Fibroblast of lung (primary cell): ENCODE measurements around the gene DCAF11. TPM values are rescaled to one million over a fixed set of nuclear protein-coding genes. Genes with fewer than 3 reads are reported as not detected.

ENCODE experiments used
- DNase-seq, 2 donors: peaks; one replicate each; pipeline versions ENCODE4 v3.0.0 to v3.0.0-alpha.2; 2010; ENCODE audit warnings: low read depth in 2 of 2
- H2AFZ ChIP-seq: 2 replicates; pipeline ENCODE4 v1.5.1; 2012; ENCODE audit warnings: low read length, control low read depth, inconsistent platforms
- H3K27ac ChIP-seq: 2 replicates; pipeline ENCODE4 v1.5.1; 2011; ENCODE audit warnings: low read length, control low read depth; ENCODE audit not compliant: insufficient read depth
- H3K27me3 ChIP-seq: 2 replicates; pipeline ENCODE4 v1.5.1; 2011; ENCODE audit warnings: mild to moderate bottlenecking, low read length; ENCODE audit not compliant: control insufficient read depth, insufficient read depth
- H3K36me3 ChIP-seq: 2 replicates; pipeline ENCODE4 v1.5.1; 2011; ENCODE audit warnings: low read length; ENCODE audit not compliant: control insufficient read depth, insufficient read depth
- H3K4me1 ChIP-seq: 2 replicates; pipeline ENCODE4 v1.5.1; 2011; ENCODE audit warnings: low read length; ENCODE audit not compliant: control insufficient read depth, insufficient read depth; ENCODE audit errors: extremely low read depth
- H3K4me2 ChIP-seq: 2 replicates; pipeline ENCODE4 v1.5.1; 2011; ENCODE audit warnings: low read length, control low read depth; ENCODE audit not compliant: insufficient read depth; ENCODE audit errors: extremely low read depth
- H3K4me3 ChIP-seq, 4 experiments: fragments of 200-600 bp in 1 of 4; sonication (generic) in 1 of 4; replicated peaks in 1 of 4; 2 replicates each; pipeline ENCODE4 v1.5.1; 2011 to 2016; ENCODE audit warnings: low read length in 4 of 4, low read depth in 3 of 4, mild to moderate bottlenecking in 3 of 4, control low read depth in 2 of 4, inconsistent platforms in 1 of 4, mixed read lengths in 1 of 4; ENCODE audit not compliant: insufficient read depth in 1 of 4; ENCODE audit errors: control extremely low read depth in 1 of 4
- H3K79me2 ChIP-seq: 2 replicates; pipeline ENCODE4 v1.5.1; 2012; ENCODE audit warnings: mild to moderate bottlenecking, low read length, inconsistent platforms; ENCODE audit not compliant: control insufficient read depth, insufficient read depth
- H3K9ac ChIP-seq: 2 replicates; pipeline ENCODE4 v1.5.1; 2011; ENCODE audit warnings: mild to moderate bottlenecking, low read length, control low read depth; ENCODE audit not compliant: insufficient read depth
- H3K9me3 ChIP-seq: 2 replicates; pipeline ENCODE4 v1.5.1; 2012; ENCODE audit warnings: low read depth, low read length; ENCODE audit not compliant: control insufficient read depth, insufficient read depth
- H4K20me1 ChIP-seq: 2 replicates; pipeline ENCODE4 v1.5.1; 2011; ENCODE audit warnings: low read length; ENCODE audit not compliant: control insufficient read depth, insufficient read depth; ENCODE audit errors: extremely low read depth
- CTCF ChIP-seq, 2 donors: IDR thresholded peaks in 1 of 2; conservative IDR thresholded peaks in 1 of 2; 1 replicate in 1 of 2; 2 replicates in 1 of 2; pipeline ENCODE4 v1.5.1; 2011 to 2012; ENCODE audit warnings: low read length in 2 of 2, control low read depth in 1 of 2, inconsistent platforms in 1 of 2, low read depth in 1 of 2, mild to moderate bottlenecking in 1 of 2
- EZH2 ChIP-seq: IDR thresholded peaks from 2 replicates; pipeline ENCODE4 v1.5.1; 2012; ENCODE audit warnings: low read length, control low read depth, mild to moderate bottlenecking; ENCODE audit errors: missing control alignments
- polyA plus RNA-seq, 2 donors: library from polyadenylated mRNA; depleted of rRNA in 1 of 2; stranded (reverse) in 1 of 2; unstranded in 1 of 2; fragments of >200 nt; gene quantifications; 2 replicates each; pipeline ENCODE4 v1.2.1, GENCODE V29; 2011 to 2012; ENCODE audit warnings: missing spikeins in 1 of 2
- total RNA-seq: library from RNA; depleted of rRNA; stranded (reverse); fragments of >200 nt; gene quantifications from 2 replicates; pipeline ENCODE4 v1.2.1, GENCODE V29; 2014

Gene DCAF11
- total and polyA plus RNA-seq, 2 donors (not counting 1 experiment from before 2014, with no cell fraction given) = 18.4 to 68.0 TPM

- Histone ChIP-seq H3K9ac (no peak overlapping the region), H3K4me1 (no peaks in the 10 kb centered on the region)
These were observed 13.1 kb downstream of the DCAF11 start for GRCh38 chr14:24127673-24128072.

DNA sequence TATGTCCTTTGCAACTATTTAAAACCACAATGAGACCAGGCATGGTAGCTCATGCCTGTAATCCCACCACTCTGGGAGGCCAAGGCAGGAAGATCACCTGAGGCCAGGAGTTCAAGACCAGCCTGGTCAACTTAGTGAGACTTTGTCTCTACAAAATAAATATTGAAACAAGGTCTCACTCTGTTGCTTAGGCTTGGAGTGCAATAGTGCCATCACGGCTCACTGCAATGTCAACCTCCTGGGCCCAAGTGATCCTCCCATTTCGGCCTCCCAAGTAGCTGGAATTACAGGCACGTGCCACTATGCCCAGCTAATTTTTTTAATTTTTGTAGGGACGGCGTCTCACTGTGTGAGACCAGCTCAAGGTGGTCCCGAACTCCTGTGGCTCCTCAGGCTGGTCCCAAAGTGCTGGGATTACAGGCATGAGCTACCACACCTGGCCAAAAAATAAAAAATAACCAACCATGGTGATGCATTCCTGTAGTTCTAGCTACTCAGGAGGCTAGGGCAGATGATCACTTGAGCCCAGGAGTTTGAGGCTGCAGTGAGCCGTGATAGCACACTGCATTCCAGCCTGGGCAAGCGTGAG, 14.9 kb downstream of the DCAF11 start:
- Histone ChIP-seq H3K27ac (no peak overlapping the region), H2AFZ (no peak overlapping the region), H3K9ac (no peak overlapping the region), H3K4me3 (no peak overlapping the region), H3K36me3 (no peaks in the 10 kb centered on the region), H3K4me2 (no peak overlapping the region), H4K20me1 (no peaks in the 10 kb centered on the region), H3K4me1 (no peaks in the 10 kb centered on the region), H3K27me3 (no peaks in the 10 kb centered on the region), H3K79me2 (no peaks in the 10 kb centered on the region), H3K9me3 (no peaks in the 10 kb centered on the region)
- no peak for DNase-seq
- TF ChIP-seq EZH2 (no peak), CTCF (conservative IDR thresholded peaks at IDR 0.05 in 1 of 2, IDR thresholded peaks at IDR 0.05 in 1 of 2; ENCODE audit: low read depth in 1 of 2, low read length in 2 of 2) (no peak)

More at GRCh38 chr14:24127673-24128072, 13.1 kb downstream of the DCAF11 start:
- H3K36me3 ChIP-seq = peaks cover 3% of the 10 kb centered on the region
- H3K79me2 ChIP-seq = no peaks in the 10 kb centered on the region
- no peak for TF ChIP-seq CTCF (conservative IDR thresholded peaks at IDR 0.05 in 1 of 2, IDR thresholded peaks at IDR 0.05 in 1 of 2; ENCODE audit: low read depth in 1 of 2, low read length in 2 of 2)
- TF ChIP-seq EZH2 = no peak
- no peaks in the 10 kb centered on the region for H4K20me1 ChIP-seq
- no peak overlapping the region for H3K27ac ChIP-seq
- no peak overlapping the region for H3K4me3 ChIP-seq
- H2AFZ ChIP-seq = no peak overlapping the region
- H3K27me3 ChIP-seq = no peaks in the 10 kb centered on the region
- DNase-seq = no peak
- no peaks in the 10 kb centered on the region for H3K9me3 ChIP-seq
- no peak overlapping the region for H3K4me2 ChIP-seq

- H3K36me3 ChIP-seq = no peaks in the 10 kb centered on the region
- TF ChIP-seq CTCF (conservative IDR thresholded peaks at IDR 0.05 in 1 of 2, IDR thresholded peaks at IDR 0.05 in 1 of 2; ENCODE audit: low read depth in 1 of 2, low read length in 2 of 2) = no peak
- H3K9me3 ChIP-seq = no peaks in the 10 kb centered on the region
- no peak within 1 kb of the TSS for H3K27ac ChIP-seq
- H3K4me3 ChIP-seq = no peak within 1 kb of the TSS
- no peak within 1 kb of the TSS for H3K9ac ChIP-seq
- no peaks in the 10 kb centered on the region for H3K27me3 ChIP-seq
- H3K4me2 ChIP-seq = no peak within 1 kb of the TSS
- H3K4me1 ChIP-seq = no peaks in the 10 kb centered on the region
- no peaks in the 10 kb centered on the region for H3K79me2 ChIP-seq
- no peak within 1 kb of the TSS for H2AFZ ChIP-seq
- DNase-seq = no peak
- no peaks in the 10 kb centered on the region for H4K20me1 ChIP-seq
These were observed 15.8 kb downstream of the DCAF11 start, which contains the start of gene FITM1 for GRCh38 chr14:24130380-24130716. Gene FITM1, plus strand, starts transcription at chr14:24130659. Its CDS starts 905 bp downstream, at chr14:24131564.
